ENCODE results near the gene SUSD4.

Gene SUSD4

DNA sequence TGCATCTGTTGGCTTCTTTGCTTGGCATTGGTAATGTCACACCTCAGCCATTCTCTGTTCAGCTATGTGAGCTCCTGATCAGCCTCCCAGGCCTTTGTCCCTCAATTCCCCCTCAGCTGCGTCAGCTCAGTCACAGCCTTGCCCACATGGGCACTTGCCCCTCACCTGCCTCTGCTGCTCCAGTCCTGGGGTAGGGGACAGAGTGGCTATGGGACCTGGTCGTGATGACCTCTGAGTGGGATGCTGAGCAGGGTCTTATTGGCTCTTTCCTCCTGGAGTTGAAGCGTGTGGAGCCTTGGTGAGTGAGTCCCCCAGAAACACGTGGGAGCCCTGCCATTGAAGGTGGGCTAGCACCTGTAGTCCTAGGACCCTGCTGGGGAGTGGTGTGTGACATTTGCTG lies 159.6 kb downstream of the SUSD4 start:
- TF ChIP-seq EGR1 (IDR thresholded peaks at IDR 0.05) (no peak), CREB1 (IDR thresholded peaks at IDR 0.05; ENCODE audit: low read depth) (no peak), TCF12 (IDR thresholded peaks at IDR 0.05; ENCODE audit: low read depth) (no peak), EP300 (IDR thresholded peaks at IDR 0.05; ENCODE audit: borderline replicate concordance) (no peak), RAD21 (IDR thresholded peaks at IDR 0.05; ENCODE audit: low read depth) (no peak), CEBPB (IDR thresholded peaks at IDR 0.05) (no peak)
- TF ChIP-seq, protein P1, sequence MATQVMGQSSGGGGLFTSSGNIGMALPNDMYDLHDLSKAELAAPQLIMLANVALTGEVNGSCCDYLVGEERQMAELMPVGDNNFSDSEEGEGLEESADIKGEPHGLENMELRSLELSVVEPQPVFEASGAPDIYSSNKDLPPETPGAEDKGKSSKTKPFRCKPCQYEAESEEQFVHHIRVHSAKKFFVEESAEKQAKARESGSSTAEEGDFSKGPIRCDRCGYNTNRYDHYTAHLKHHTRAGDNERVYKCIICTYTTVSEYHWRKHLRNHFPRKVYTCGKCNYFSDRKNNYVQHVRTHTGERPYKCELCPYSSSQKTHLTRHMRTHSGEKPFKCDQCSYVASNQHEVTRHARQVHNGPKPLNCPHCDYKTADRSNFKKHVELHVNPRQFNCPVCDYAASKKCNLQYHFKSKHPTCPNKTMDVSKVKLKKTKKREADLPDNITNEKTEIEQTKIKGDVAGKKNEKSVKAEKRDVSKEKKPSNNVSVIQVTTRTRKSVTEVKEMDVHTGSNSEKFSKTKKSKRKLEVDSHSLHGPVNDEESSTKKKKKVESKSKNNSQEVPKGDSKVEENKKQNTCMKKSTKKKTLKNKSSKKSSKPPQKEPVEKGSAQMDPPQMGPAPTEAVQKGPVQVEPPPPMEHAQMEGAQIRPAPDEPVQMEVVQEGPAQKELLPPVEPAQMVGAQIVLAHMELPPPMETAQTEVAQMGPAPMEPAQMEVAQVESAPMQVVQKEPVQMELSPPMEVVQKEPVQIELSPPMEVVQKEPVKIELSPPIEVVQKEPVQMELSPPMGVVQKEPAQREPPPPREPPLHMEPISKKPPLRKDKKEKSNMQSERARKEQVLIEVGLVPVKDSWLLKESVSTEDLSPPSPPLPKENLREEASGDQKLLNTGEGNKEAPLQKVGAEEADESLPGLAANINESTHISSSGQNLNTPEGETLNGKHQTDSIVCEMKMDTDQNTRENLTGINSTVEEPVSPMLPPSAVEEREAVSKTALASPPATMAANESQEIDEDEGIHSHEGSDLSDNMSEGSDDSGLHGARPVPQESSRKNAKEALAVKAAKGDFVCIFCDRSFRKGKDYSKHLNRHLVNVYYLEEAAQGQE (IDR thresholded peaks at IDR 0.05; ENCODE audit: low read depth) = no peak
- TF ChIP-seq, protein P2, sequence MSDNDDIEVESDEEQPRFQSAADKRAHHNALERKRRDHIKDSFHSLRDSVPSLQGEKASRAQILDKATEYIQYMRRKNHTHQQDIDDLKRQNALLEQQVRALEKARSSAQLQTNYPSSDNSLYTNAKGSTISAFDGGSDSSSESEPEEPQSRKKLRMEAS (IDR thresholded peaks at IDR 0.05) = no peak

DNA sequence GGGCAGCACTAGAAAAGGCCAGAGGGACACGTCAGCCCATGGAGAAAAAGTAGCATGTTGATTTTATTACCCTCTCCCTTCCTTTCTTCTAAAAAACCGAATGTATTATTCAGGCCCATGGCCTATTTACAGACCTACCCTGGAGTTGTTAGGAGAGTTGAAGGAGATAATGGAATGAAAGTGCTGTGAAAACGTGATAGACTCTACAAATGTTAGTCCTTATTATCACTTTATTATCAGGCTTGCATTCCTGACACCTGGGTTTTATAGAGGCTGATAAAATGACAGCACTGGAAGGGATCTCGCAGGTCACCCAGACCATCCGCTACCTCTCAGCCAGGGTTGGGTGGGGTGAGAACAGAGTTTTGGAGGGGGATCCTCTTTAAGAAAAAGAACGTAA lies 160.3 kb downstream of the SUSD4 start:
- no peak for TF ChIP-seq ZBTB7A (IDR thresholded peaks at IDR 0.05; ENCODE audit: low read depth)
- TF ChIP-seq EGR1 (IDR thresholded peaks at IDR 0.05) = no peak
- TF ChIP-seq CEBPB (IDR thresholded peaks at IDR 0.05) = no peak
- TF ChIP-seq, protein P2 (IDR thresholded peaks at IDR 0.05) = no peak

DNA sequence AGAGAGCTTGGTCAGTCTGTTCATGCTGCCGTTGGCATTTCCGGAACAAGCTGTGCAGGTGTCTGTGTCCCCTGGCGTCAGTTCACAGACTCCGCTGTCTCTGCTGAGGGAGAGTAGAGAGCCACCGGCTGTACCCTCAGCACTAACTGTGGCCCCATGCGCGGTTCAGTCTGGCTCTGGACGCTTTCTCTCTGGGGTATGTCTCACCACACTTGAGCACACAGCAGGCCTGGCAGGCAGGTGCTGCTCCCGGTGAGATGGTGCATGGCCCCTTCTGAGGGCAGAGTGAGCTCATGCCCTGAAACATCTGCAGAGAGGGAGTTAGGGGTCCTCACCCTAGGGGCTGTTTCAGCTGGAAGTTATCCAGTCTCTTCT lies 161.0 kb downstream of the SUSD4 start:
- TF ChIP-seq YY1 (IDR thresholded peaks at IDR 0.05; ENCODE audit: low read depth) = no peak
- TF ChIP-seq RAD21 (IDR thresholded peaks at IDR 0.05; ENCODE audit: low read depth) = no peak
- no peak for TF ChIP-seq TAF1 (IDR thresholded peaks at IDR 0.05; ENCODE audit: low read depth)
- TF ChIP-seq NFIC (IDR thresholded peaks at IDR 0.05) = no peak
- TF ChIP-seq FOXM1 (IDR thresholded peaks at IDR 0.05; ENCODE audit: borderline replicate concordance, low read depth) = no peak
- no peak for TF ChIP-seq CEBPB (IDR thresholded peaks at IDR 0.05)
- TF ChIP-seq, protein P2 (IDR thresholded peaks at IDR 0.05) = no peak
- no peak for TF ChIP-seq EP300 (IDR thresholded peaks at IDR 0.05; ENCODE audit: borderline replicate concordance)
- TF ChIP-seq, protein P1 (IDR thresholded peaks at IDR 0.05; ENCODE audit: low read depth) = no peak
- no peak for TF ChIP-seq ZBTB7A (IDR thresholded peaks at IDR 0.05; ENCODE audit: low read depth)
- TF ChIP-seq, protein P3, sequence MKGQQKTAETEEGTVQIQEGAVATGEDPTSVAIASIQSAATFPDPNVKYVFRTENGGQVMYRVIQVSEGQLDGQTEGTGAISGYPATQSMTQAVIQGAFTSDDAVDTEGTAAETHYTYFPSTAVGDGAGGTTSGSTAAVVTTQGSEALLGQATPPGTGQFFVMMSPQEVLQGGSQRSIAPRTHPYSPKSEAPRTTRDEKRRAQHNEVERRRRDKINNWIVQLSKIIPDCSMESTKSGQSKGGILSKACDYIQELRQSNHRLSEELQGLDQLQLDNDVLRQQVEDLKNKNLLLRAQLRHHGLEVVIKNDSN (IDR thresholded peaks at IDR 0.05) = no peak
- TF ChIP-seq TEAD4 (IDR thresholded peaks at IDR 0.05) = no peak

DNA sequence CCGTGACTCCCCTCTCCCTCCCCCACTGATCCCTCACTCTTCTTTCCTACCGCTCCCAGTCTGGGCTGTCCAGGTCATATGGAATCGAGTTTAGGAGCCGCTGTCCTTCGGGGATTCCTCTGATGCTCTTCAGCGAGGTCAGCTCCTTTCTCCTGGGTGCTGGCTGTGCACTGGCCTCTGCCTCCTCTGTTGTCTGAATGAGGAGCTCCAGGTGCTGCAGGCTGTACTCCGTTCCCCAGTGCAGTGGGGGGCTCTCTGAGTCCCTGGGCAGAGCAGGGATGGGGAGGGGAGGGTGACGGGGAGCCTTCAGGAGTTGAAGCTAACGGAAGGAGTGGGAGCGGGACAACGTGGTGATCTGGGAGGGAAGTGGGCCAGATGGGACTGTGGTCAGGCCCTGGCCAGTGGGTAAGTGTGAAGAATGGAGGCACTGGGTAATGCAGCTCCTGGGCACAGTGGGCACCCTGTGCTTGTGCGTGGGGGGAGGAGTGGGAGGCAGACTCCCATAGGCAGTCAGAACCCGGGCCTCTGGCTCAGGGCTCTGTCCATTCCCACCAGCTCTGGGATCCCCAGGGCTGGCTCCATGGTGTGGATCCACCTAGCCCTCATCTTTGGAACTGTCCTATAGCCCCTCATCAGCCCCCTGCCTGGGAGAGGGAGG lies 161.5 kb downstream of the SUSD4 start:
- TF ChIP-seq FOXM1 (IDR thresholded peaks at IDR 0.05; ENCODE audit: borderline replicate concordance, low read depth) (no peak), CEBPB (IDR thresholded peaks at IDR 0.05) (no peak), EP300 (IDR thresholded peaks at IDR 0.05; ENCODE audit: borderline replicate concordance) (no peak), ZBTB7A (IDR thresholded peaks at IDR 0.05; ENCODE audit: low read depth) (no peak), CREB1 (IDR thresholded peaks at IDR 0.05; ENCODE audit: low read depth) (no peak), TEAD4 (IDR thresholded peaks at IDR 0.05) (no peak), TAF1 (IDR thresholded peaks at IDR 0.05; ENCODE audit: low read depth) (no peak), RAD21 (IDR thresholded peaks at IDR 0.05; ENCODE audit: low read depth) (no peak), TCF12 (IDR thresholded peaks at IDR 0.05; ENCODE audit: low read depth) (no peak)
- TF ChIP-seq, protein P1 (IDR thresholded peaks at IDR 0.05; ENCODE audit: low read depth) = no peak

DNA sequence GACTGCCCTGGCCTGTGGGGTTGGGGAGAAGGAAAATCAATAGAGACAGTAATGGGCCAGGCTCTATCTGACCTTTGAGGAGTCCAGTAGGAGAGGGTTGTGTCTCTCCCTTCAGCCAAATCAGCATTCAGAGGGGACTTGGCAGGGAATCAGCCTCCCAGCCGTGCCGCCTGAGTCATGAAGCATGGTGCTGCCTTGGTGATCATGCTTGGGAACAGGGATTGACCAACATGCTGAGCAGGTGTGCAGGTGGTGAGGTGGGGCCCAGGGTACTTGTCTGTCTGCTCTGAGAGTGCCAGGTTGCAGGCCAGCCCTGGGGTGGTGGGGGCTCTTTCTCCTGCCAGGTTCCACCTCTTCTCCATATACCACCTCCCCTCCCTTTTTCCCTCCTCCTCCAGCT lies 162.0 kb downstream of the SUSD4 start:
- TF ChIP-seq, protein P1 (IDR thresholded peaks at IDR 0.05; ENCODE audit: low read depth) = no peak
- no peak for TF ChIP-seq FOXM1 (IDR thresholded peaks at IDR 0.05; ENCODE audit: borderline replicate concordance, low read depth)
- TF ChIP-seq TAF1 (IDR thresholded peaks at IDR 0.05; ENCODE audit: low read depth) = no peak
- TF ChIP-seq ZBTB7A (IDR thresholded peaks at IDR 0.05; ENCODE audit: low read depth) = no peak
- no peak for TF ChIP-seq YY1 (IDR thresholded peaks at IDR 0.05; ENCODE audit: low read depth)
- TF ChIP-seq, protein P2 (IDR thresholded peaks at IDR 0.05) = no peak
- TF ChIP-seq CREB1 (IDR thresholded peaks at IDR 0.05; ENCODE audit: low read depth) = no peak
- TF ChIP-seq, protein P3 (IDR thresholded peaks at IDR 0.05) = no peak
- TF ChIP-seq EGR1 (IDR thresholded peaks at IDR 0.05) = no peak
- no peak for TF ChIP-seq EP300 (IDR thresholded peaks at IDR 0.05; ENCODE audit: borderline replicate concordance)
- TF ChIP-seq TCF12 (IDR thresholded peaks at IDR 0.05; ENCODE audit: low read depth) = no peak
- no peak for TF ChIP-seq RAD21 (IDR thresholded peaks at IDR 0.05; ENCODE audit: low read depth)
- no peak for TF ChIP-seq CEBPB (IDR thresholded peaks at IDR 0.05)
- TF ChIP-seq NFIC (IDR thresholded peaks at IDR 0.05) = no peak

Measured in Ishikawa (cell line).